Right lobe of liver (tissue), 4 donors: ENCODE measurements around the gene ZFAND3.

Experiments used
- POLR2A ChIP-seq: fragments of 450-650 bp; IDR thresholded peaks from one replicate; pipeline ENCODE4 v1.6.1; 2017; ENCODE audit warnings: antibody characterized with exemption, mild to moderate bottlenecking
- TF ChIP-seq, protein P1 (sequence below), 4 donors: fragments of 200-600 bp in 3 of 4; fragments of 450-650 bp in 1 of 4; IDR thresholded peaks; one replicate each; pipeline versions ENCODE4 v1.5.1 to v1.8.0; 2016 to 2022; ENCODE audit warnings: antibody characterized with exemption in 4 of 4, mild to moderate bottlenecking in 2 of 4
- donor health status: DM: no; HTN: no; CAD: no.
- donor health status: DM: no; HTN: no; CAD: no.
- donor health status: DM: no; HTN: yes; CAD: no.

DNA sequence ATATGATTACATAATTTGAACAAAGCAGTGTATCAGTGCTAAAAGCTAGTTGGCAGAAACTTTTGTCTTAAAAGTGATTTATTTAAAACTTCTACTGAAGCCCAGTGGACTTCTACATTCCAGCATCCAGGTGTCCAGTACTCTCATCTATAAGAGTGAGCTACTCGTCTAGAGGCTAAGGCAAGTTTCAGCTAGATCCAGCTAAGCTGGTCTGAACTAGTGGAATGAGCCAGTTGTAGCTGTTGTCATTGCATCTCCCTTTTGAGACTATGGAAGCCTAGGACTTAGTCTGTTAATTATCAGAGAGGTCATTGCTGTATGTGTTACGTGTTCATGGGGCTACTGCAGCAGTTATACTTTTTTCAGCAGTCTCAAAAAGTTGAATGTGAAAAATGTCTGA, 165.1 kb downstream of the ZFAND3 start:
- TF ChIP-seq, protein P1, sequence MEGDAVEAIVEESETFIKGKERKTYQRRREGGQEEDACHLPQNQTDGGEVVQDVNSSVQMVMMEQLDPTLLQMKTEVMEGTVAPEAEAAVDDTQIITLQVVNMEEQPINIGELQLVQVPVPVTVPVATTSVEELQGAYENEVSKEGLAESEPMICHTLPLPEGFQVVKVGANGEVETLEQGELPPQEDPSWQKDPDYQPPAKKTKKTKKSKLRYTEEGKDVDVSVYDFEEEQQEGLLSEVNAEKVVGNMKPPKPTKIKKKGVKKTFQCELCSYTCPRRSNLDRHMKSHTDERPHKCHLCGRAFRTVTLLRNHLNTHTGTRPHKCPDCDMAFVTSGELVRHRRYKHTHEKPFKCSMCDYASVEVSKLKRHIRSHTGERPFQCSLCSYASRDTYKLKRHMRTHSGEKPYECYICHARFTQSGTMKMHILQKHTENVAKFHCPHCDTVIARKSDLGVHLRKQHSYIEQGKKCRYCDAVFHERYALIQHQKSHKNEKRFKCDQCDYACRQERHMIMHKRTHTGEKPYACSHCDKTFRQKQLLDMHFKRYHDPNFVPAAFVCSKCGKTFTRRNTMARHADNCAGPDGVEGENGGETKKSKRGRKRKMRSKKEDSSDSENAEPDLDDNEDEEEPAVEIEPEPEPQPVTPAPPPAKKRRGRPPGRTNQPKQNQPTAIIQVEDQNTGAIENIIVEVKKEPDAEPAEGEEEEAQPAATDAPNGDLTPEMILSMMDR (IDR thresholded peaks at IDR 0.05), result no peak
- no peak for TF ChIP-seq POLR2A
